GM18508 (cell line): ENCODE results near the gene PCNX3.

Source experiments
- ATAC-seq: cut with Tn5 transposase; IDR thresholded peaks from one replicate; pipeline ENCODE4 v1.9.1; 2021; ENCODE audit warnings: moderate number of reproducible peaks; ENCODE audit not compliant: insufficient read depth, unreplicated experiment

Gene PCNX3

DNA sequence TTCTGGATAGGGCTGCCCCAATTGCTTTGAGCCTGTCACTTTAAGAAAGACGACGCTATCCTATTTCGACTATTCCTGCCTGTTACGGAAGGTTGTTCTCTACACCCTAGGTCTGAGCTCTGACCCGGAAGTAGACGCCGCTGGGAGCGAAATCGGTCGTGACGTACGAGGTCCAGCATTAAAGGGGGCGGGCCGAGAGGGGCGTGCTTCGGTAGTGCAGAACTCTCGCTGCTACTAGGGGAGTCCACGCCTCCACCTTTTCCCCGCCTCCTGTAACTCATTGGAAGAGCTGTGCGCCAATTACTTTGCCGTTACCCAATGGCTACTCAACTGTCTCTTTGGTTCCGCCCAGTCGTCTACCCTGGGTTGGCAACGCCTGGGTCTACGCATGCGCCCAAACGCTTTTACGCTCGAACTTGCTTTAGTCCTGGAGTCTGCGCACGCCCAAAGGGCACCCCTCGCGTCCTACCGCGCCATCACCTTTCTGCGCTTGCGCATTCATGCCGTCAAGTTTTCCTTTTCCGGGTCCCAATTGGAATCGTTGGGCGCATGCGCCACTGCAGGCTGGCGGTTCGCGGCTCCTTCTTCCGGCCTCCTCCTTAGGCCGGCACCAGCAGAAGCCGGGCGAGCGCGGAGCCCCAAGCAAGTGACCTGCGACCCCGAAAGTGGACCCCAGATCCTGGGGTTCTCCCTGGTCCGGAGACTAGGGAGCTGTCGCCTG is at the start of gene PCNX3:
Gene PCNX3 (plus strand): TSS at position 548 of the 721 bp plus-strand sequence. CDS start 536 bp downstream, outside the sequence.
- ATAC-seq, result peak; percentile 63

DNA sequence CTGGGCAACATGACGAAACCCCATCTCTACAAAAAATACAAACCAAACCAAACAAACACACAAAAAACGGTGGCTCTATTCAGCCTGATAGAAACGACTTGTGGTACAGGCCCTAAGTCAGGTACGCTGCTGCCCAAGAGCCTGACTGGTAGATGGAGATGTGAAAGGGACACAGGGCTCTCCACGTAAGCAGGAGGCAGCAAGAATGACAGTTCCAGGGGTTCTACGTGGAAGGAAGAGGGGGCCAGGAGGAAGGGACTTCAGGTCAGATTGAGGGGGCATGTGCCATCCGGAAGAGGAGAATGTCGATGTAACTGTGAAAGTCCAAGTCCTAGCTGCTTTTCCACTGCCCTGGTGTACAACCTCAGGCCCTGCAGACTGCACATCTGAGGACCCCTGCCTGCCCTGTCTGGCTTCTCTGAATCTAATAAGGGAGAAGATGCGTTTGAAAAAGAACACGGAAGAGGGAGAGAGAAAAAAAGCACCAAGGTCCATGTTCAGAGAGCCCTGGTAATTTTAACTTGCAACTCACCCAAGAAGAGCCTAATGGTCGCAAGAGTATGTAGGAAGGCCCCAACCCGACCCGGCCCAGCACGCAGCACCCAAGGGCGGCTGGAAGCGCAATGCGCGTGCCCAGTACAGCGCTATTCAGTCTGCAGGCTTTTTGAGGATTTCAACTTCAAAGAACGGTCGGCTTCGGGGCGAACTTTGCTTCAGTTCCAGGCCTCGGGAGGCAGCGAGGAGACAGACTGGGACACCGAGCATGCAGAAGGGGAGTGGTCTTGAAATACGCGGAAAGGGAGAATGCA is 46.2 kb upstream of the PCNX3 start:
- ATAC-seq, result no peak

DNA sequence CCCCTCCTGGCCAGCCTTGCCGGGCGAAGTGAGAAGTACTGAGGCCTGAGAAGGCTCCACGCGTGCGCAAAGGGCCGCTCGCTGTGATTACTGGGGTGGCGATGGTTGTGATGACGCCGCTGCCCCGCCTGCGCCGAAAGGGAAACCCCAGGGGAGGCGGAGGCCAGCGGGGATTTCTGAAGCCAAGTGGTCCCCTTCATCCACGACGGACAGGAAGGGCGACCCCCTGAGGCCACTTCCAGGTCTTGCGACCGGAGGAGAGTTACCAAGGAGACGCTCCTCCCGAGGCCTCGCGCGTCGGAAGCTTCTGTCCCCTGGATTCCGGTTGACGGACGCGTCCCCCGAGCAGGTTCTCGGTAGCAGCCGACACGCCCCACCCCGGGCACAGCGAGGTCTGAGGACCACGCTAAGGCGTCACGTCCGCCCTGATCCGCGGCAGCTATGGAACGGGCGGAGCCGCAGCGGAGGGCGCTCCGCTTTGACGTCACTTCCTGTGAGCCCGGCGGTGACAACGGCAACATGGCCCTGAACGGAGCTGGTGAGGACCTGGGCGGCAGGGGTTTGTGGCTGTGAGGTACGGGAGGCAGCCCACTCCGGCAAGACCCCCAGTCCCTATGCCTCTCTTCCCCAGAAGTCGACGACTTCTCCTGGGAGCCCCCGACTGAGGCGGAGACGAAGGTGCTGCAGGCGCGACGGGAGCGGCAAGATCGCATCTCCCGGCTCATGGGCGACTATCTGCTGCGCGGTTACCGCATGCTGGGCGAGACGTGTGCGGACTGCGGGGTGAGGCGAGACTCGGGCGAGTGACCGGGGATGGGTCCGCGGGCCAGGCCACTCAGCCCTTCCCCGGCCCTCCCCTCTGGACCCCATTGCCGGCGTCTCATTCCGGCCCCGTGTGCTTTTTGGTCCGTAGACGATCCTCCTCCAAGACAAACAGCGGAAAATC is 45.3 kb upstream of the PCNX3 start, which contains the start of gene ZNRD2:
Gene ZNRD2 (plus strand): TSS at position 505 of the 946 bp plus-strand sequence. CDS start 15 bp downstream, at position 520.
- peak; percentile 41 for ATAC-seq

DNA sequence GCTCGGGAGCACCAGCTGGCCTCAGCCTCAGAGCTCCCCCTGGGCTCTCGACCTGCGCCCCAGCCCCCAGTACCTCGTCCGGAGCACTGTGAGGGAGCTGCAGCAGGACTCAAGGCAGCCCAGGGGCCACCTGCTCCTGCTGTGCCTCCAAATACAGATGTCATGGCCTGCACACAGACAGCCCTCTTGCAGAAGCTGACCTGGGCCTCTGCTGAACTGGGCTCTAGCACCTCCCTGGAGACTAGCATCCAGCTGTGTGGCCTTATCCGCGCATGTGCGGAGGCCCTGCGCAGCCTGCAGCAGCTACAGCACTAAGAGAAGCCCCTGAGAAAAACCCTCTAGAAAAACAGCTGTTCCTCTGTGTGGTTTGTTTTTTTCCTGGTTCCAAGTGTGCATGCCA is 44.2 kb upstream of the PCNX3 start:
- ATAC-seq, result no peak

DNA sequence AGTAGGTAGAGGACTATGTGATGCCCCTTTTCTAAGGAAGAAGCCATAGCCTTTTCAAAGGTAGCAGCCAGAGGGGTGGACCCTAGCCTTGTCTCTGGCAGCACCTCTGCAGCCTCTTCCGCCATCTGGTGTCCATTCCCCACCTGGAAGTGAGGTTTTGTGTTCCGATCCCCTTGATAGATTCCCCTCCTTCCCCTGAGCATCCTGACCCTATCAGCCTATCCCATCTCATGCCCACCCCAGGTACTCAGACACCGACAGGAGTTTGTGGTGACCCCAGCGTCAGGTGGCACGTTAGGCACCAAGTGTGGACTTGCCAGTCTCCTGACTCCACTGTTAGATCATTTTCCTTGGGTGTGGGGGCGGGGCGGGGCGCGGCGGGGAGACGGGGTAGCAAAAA is 43.6 kb upstream of the PCNX3 start:
- no peak for ATAC-seq

DNA sequence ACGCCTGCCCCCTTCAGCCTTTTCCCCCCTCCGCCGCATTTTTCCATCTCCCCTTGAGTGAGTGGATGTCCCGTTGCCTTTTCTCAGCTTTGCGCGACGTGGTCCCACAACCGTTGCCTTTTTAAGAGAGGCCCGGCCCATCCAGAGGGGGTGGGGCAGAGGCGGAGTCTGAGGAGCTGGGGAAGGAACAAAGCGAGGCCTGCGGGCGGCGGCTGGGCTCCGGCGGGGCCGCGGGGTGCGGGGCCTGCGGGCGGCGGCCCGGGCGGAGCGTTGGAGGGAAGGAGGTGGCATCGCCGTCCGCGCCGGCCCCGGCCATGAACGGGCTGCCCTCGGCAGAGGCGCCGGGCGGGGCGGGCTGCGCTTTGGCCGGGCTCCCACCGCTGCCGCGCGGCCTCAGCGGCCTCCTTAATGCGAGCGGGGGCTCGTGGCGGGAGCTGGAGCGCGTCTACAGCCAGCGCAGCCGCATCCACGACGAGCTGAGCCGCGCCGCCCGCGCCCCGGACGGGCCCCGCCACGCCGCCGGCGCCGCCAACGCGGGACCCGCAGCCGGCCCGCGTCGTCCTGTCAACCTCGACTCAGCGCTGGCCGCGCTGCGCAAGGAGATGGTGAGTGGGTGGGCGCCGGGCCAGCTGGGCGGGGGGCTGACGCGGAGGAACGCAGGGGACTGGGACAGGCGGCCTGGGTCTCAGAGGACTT is 43.1 kb upstream of the PCNX3 start, which contains the start of gene FAM89B:
Gene FAM89B (plus strand): TSS at position 183 of the 696 bp plus-strand sequence. CDS start 132 bp downstream, at position 315.
- no peak for ATAC-seq

GRCh38 chr11:65573391-65574079 is 42.0 kb upstream of the PCNX3 start:
- ATAC-seq, result no peak

- no peak for ATAC-seq
Measured at GRCh38 chr11:65574109-65574810, 41.3 kb upstream of the PCNX3 start.

- no peak for ATAC-seq
Measured at GRCh38 chr11:65574811-65575567, 40.6 kb upstream of the PCNX3 start.

GRCh38 chr11:65575568-65576231 is 39.9 kb upstream of the PCNX3 start, which contains the start of gene EHBP1L1:
EHBP1L1 (plus strand) TSS chr11:65576053; CDS start chr11:65576303, 250 bp downstream.
- no peak for ATAC-seq

- ATAC-seq, result no peak
Measured at GRCh38 chr11:65576232-65576866, 39.2 kb upstream of the PCNX3 start.

DNA sequence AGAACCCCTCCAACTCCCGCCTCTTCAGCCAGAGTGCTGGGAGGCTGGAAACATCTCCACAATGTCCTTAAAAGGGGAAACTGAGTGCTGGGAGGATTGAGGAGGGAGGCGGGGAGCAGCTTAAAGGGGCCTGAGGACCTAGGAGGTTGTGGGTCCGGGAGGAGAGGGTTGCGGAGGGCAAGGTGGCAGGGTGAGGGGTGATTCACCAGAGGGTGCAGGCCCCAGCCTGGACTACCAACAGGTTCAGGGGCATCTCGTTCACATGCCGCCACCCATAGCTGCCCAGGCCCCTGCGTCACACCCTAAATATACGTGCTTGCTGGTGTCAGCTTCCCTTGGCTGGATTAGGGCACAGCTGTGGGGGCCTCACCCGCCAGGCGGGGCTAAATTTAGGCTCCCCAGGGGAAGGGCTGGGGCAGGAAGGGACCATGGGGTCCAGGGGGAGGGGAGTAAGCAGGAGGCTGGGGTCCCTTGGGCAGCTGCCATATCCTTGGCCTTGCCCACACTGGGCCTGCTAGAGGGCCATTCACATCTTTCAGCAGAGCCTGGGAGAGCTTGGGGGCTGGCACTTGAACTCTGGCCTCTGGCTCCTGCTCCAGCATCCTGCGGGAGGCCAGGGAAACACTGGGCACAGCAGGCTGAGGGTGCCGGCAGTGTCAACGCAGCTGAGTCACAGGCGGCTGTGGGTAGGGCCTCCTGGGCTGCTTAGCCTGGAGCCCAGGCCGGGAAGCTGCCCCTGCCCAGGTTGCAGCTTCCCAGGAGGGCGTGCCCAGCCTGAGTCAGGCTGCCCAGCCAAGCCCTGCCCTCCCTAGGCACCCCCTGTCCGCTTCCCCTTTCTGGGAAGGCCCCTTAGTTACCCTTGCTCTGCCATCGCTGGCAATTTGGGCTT is 38.5 kb upstream of the PCNX3 start:
- ATAC-seq, result no peak

DNA sequence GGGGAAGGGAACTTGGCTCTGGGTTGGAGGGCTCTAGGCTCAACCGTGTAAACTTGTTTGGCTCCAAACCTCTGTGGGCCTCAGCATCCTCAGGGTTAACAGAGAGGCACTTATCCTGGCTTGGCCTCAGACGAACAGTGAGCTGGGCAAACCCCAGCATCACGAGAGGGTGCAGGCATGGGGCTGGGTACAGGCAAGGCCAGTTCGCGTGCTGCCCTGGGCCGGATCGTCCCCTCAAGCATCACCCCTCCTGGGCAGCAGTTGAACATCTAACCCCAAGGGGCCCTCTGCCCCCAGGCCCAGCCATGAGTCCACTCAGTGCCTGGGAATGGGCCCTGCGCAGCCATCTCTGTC is 37.8 kb upstream of the PCNX3 start:
- no peak for ATAC-seq

GRCh38 chr11:65578134-65578533 is 37.4 kb upstream of the PCNX3 start:
- no peak for ATAC-seq

GRCh38 chr11:65578667-65579066 is 36.9 kb upstream of the PCNX3 start:
- no peak for ATAC-seq

DNA sequence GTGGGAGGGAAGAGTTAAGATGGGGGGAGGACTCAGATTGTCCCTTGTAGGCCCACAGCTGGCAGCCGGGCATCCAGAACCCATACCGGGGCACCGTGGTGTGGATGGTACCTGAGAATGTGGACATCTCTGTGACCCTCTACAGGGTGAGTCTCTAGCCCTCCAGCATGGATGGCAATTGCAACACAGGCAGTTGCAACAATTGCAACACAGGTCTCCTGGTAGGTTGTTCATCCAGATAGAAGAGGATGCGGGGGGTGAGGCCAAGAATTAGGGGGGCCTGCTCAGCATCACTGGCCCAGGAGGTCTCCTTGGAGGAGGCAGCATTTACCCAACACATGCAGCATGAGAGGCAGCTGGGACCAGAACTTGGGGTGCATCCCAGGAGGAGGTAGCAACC is 36.3 kb upstream of the PCNX3 start:
- ATAC-seq, result no peak
